ENCODE measurements around the gene DNAJB9.

DNA sequence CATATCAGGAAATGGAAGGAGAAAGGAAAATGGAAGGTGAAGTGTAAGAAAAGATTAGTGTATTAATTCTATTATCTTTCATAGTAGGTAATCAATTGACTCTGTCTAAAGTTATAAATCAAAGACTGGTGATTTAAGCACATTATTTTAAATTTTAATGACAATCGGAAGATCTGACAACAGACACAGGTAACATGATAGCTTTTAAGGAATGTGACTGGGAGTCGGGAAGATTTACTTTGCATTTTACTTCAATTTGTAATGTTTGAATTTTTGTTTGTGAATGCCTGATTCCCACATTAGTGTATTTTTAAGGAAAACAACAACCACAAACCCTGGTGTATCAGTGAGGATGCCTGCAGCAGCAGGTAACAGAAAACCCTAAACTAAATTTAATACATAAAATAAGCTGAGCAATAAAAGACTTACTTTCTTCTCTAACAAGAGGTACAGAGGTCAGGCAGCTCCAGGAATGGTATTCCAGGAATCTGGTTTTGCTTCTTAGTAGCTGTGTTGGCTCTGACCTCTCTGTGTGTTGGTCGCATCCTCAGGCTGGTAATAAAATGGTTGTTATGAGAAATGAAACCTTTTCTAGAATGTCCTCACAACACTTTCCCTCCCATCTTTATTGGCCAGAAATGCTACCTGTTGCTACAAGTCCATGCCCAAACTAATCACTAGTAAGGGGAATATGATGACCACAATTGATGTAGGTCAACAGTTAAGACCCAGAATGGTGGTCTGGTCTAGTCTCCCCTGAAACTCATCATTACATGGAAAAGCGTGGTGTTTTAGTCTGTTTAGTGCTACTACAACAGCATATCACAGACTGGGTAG is 12.2 kb downstream of the DNAJB9 start:
- TF ChIP-seq, protein P1, sequence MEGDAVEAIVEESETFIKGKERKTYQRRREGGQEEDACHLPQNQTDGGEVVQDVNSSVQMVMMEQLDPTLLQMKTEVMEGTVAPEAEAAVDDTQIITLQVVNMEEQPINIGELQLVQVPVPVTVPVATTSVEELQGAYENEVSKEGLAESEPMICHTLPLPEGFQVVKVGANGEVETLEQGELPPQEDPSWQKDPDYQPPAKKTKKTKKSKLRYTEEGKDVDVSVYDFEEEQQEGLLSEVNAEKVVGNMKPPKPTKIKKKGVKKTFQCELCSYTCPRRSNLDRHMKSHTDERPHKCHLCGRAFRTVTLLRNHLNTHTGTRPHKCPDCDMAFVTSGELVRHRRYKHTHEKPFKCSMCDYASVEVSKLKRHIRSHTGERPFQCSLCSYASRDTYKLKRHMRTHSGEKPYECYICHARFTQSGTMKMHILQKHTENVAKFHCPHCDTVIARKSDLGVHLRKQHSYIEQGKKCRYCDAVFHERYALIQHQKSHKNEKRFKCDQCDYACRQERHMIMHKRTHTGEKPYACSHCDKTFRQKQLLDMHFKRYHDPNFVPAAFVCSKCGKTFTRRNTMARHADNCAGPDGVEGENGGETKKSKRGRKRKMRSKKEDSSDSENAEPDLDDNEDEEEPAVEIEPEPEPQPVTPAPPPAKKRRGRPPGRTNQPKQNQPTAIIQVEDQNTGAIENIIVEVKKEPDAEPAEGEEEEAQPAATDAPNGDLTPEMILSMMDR (IDR thresholded peaks at IDR 0.05; ENCODE audit: insufficient read depth, low read length, poor library complexity, severe bottlenecking), result no peak
- TF ChIP-seq EZH2phosphoT487 (conservative IDR thresholded peaks at IDR 0.05; ENCODE audit: low read length), result no peak

Data from SU-DHL-6 (cell line).